HepG2 (cell line): ENCODE data around the gene CFAP210. TPM values are rescaled to one million over a fixed set of nuclear protein-coding genes. Genes with fewer than 3 reads are reported as not detected.
A peak's percentile ranks its signal among the peaks of the same experiment; 100 is the strongest.

Source experiments
- CCAR2 ChIP-seq: fragments of 200-400 bp; formaldehyde crosslinking; optimal IDR thresholded peaks from 2 replicates; pipeline ENCODE3; 2018; ENCODE audit warnings: low read depth, mild to moderate bottlenecking, low read length, moderate library complexity
- HMG20B ChIP-seq: conservative IDR thresholded peaks from 2 replicates; pipeline ENCODE4 v1.6.1; 2016; ENCODE audit warnings: missing genetic modification reagents, missing compliant biosample characterization
- HMGA1 ChIP-seq: sonication (generic); formaldehyde crosslinking; conservative IDR thresholded peaks from 2 replicates; pipeline ENCODE4 v1.4.0; 2020; ENCODE audit warnings: missing genetic modification reagents
- JDP2 ChIP-seq: sonication (generic); formaldehyde crosslinking; IDR thresholded peaks from 2 replicates; pipeline ENCODE4 v1.8.1; 2022; ENCODE audit warnings: missing genetic modification reagents, borderline replicate concordance
- KDM4B ChIP-seq: sonication (generic); formaldehyde crosslinking; IDR thresholded peaks from 2 replicates; pipeline ENCODE4 v1.4.0; 2020; ENCODE audit warnings: missing genetic modification reagents
- KLF16 ChIP-seq, 2 experiments: sonication (generic) in 1 of 2; formaldehyde crosslinking in 1 of 2; IDR thresholded peaks; 2 replicates each; pipeline versions ENCODE4 v1.6.1 to v1.8.0; 2016 to 2023; ENCODE audit warnings: missing genetic modification reagents in 2 of 2, missing compliant biosample characterization in 1 of 2
- KMT2A ChIP-seq: sonication (generic); formaldehyde crosslinking; IDR thresholded peaks from 2 replicates; pipeline ENCODE4 v1.4.0; 2020; ENCODE audit warnings: missing genetic modification reagents
- PRMT3 ChIP-seq: sonication (generic); formaldehyde crosslinking; IDR thresholded peaks from 2 replicates; pipeline ENCODE4 v1.8.1; 2022; ENCODE audit warnings: low read depth, mild to moderate bottlenecking, moderate library complexity, missing genetic modification reagents, borderline replicate concordance
- SAFB2 ChIP-seq: sonication (generic); formaldehyde crosslinking; IDR thresholded peaks from 2 replicates; pipeline ENCODE4 v1.5.1; 2020; ENCODE audit warnings: missing genetic modification reagents, low read depth, mild to moderate bottlenecking, borderline replicate concordance
- SMAD3 ChIP-seq: sonication (generic); formaldehyde crosslinking; IDR thresholded peaks from 2 replicates; pipeline ENCODE4 v1.4.0; 2020; ENCODE audit warnings: missing genetic modification reagents
- SMARCE1 ChIP-seq: fragments of 450-650 bp; IDR thresholded peaks from 2 replicates; pipeline ENCODE4 v1.6.1; 2017; ENCODE audit warnings: borderline replicate concordance
- TEAD2 ChIP-seq: sonication (generic); formaldehyde crosslinking; IDR thresholded peaks from 2 replicates; pipeline ENCODE4 v1.9.0; 2021; ENCODE audit warnings: missing genetic modification reagents
- WIZ ChIP-seq: sonication (generic); formaldehyde crosslinking; IDR thresholded peaks from 2 replicates; pipeline ENCODE4 v1.5.1; 2020; ENCODE audit warnings: mild to moderate bottlenecking, missing genetic modification reagents
- ZNF143 ChIP-seq: sonication (generic); formaldehyde crosslinking; IDR thresholded peaks from 2 replicates; pipeline ENCODE4 v1.4.0; 2020; ENCODE audit warnings: missing genetic modification reagents
- ZNF232 ChIP-seq: sonication (generic); formaldehyde crosslinking; IDR thresholded peaks from 2 replicates; pipeline ENCODE4 v1.4.0; 2020; ENCODE audit warnings: missing genetic modification reagents, borderline replicate concordance
- ZNF432 ChIP-seq: sonication (generic); formaldehyde crosslinking; IDR thresholded peaks from 2 replicates; pipeline ENCODE4 v1.5.0; 2020; ENCODE audit warnings: missing genetic modification reagents, mild to moderate bottlenecking, borderline replicate concordance
- ZNF589 ChIP-seq: sonication (generic); formaldehyde crosslinking; conservative IDR thresholded peaks from 2 replicates; pipeline ENCODE4 v1.8.0; 2022; ENCODE audit warnings: mild to moderate bottlenecking, moderate library complexity, missing genetic modification reagents
- ZNF746 ChIP-seq: sonication (generic); formaldehyde crosslinking; IDR thresholded peaks from 2 replicates; pipeline ENCODE4 v1.8.0; 2022; ENCODE audit warnings: mild to moderate bottlenecking, missing genetic modification reagents
- ZNF747 ChIP-seq: sonication (generic); formaldehyde crosslinking; IDR thresholded peaks from 2 replicates; pipeline ENCODE4 v1.8.1; 2023; ENCODE audit warnings: missing genetic modification reagents, mild to moderate bottlenecking, borderline replicate concordance
- ZNF780A ChIP-seq: sonication (generic); formaldehyde crosslinking; IDR thresholded peaks from 2 replicates; pipeline ENCODE4 v1.8.0; 2022; ENCODE audit warnings: mild to moderate bottlenecking, missing genetic modification reagents, moderate library complexity
- ZNF792 ChIP-seq: IDR thresholded peaks from 2 replicates; pipeline ENCODE4 v1.6.1; 2016
- ZNF891 ChIP-seq: sonication (generic); formaldehyde crosslinking; IDR thresholded peaks from 2 replicates; pipeline ENCODE4 v1.5.0; 2020; ENCODE audit warnings: mild to moderate bottlenecking, missing genetic modification reagents
- ZSCAN30 ChIP-seq: sonication (generic); formaldehyde crosslinking; IDR thresholded peaks from 2 replicates; pipeline ENCODE4 v1.5.0; 2020; ENCODE audit warnings: mild to moderate bottlenecking, missing genetic modification reagents
- polyA plus RNA-seq, 8 experiments: library from polyadenylated mRNA; depleted of rRNA in 3 of 8; stranded (reverse) in 7 of 8; unstranded in 1 of 8; fragments of >200 nt; fragmentation: Illumina TruSeq in 4 of 8; extraction: Trizol in 4 of 8; gene quantifications; 2 replicates each; pipeline versions ENCODE4 v1.2.1 to v1.2.3, GENCODE V29; 2011 to 2016; ENCODE audit warnings: low read depth in 4 of 8, missing spikeins in 1 of 8, mixed read lengths in 1 of 8; ENCODE audit not compliant: insufficient read depth in 1 of 8
- total RNA-seq, 5 experiments: library from RNA; depleted of rRNA; stranded (reverse); fragments of >200 nt; fragmentation: Illumina TruSeq; extraction: Trizol; gene quantifications; 2 replicates each; pipeline ENCODE4 v1.2.3, GENCODE V29; 2016; ENCODE audit warnings: low read depth in 1 of 5
- TF ChIP-seq, protein P1 (sequence below): sonication (generic); formaldehyde crosslinking; IDR thresholded peaks from 2 replicates; pipeline ENCODE4 v1.4.0; 2020; ENCODE audit warnings: mild to moderate bottlenecking, missing genetic modification reagents
- TF ChIP-seq, protein P2 (sequence below): fragments of 450-650 bp; IDR thresholded peaks from 2 replicates; pipeline ENCODE4 v1.6.1; 2017; ENCODE audit warnings: mild to moderate bottlenecking
- TF ChIP-seq, protein P3 (sequence below): IDR thresholded peaks from 2 replicates; pipeline ENCODE4 v1.6.1; 2018; ENCODE audit warnings: missing genetic modification reagents

CFAP210 gene
- total and polyA plus RNA-seq, 2 of the 13 experiments (the other 11 are each of a cell fraction or from before 2014, with no cell fraction given), result 0.18 TPM; not detected in 1

GRCh38 chr2:169716938-169717690 is 22.9 kb upstream of the CFAP210 start (continued):
- TF ChIP-seq, protein P1, sequence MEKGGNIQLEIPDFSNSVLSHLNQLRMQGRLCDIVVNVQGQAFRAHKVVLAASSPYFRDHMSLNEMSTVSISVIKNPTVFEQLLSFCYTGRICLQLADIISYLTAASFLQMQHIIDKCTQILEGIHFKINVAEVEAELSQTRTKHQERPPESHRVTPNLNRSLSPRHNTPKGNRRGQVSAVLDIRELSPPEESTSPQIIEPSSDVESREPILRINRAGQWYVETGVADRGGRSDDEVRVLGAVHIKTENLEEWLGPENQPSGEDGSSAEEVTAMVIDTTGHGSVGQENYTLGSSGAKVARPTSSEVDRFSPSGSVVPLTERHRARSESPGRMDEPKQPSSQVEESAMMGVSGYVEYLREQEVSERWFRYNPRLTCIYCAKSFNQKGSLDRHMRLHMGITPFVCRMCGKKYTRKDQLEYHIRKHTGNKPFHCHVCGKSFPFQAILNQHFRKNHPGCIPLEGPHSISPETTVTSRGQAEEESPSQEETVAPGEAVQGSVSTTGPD, result peak; percentile 91
- no peak for TF ChIP-seq ZNF780A (CRISPR knock-in tag)
- TF ChIP-seq, protein P2, sequence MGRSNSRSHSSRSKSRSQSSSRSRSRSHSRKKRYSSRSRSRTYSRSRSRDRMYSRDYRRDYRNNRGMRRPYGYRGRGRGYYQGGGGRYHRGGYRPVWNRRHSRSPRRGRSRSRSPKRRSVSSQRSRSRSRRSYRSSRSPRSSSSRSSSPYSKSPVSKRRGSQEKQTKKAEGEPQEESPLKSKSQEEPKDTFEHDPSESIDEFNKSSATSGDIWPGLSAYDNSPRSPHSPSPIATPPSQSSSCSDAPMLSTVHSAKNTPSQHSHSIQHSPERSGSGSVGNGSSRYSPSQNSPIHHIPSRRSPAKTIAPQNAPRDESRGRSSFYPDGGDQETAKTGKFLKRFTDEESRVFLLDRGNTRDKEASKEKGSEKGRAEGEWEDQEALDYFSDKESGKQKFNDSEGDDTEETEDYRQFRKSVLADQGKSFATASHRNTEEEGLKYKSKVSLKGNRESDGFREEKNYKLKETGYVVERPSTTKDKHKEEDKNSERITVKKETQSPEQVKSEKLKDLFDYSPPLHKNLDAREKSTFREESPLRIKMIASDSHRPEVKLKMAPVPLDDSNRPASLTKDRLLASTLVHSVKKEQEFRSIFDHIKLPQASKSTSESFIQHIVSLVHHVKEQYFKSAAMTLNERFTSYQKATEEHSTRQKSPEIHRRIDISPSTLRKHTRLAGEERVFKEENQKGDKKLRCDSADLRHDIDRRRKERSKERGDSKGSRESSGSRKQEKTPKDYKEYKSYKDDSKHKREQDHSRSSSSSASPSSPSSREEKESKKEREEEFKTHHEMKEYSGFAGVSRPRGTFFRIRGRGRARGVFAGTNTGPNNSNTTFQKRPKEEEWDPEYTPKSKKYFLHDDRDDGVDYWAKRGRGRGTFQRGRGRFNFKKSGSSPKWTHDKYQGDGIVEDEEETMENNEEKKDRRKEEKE, result no peak
- TF ChIP-seq WIZ (CRISPR knock-in tag), result no peak
- TF ChIP-seq KLF16 (CRISPR knock-in tag; IDR thresholded peaks at IDR 0.05), result peak in 1 of 2 experiments; percentile 63; a peak in 1 of 4 replicates
- TF ChIP-seq, protein P3, sequence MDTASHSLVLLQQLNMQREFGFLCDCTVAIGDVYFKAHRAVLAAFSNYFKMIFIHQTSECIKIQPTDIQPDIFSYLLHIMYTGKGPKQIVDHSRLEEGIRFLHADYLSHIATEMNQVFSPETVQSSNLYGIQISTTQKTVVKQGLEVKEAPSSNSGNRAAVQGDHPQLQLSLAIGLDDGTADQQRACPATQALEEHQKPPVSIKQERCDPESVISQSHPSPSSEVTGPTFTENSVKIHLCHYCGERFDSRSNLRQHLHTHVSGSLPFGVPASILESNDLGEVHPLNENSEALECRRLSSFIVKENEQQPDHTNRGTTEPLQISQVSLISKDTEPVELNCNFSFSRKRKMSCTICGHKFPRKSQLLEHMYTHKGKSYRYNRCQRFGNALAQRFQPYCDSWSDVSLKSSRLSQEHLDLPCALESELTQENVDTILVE (CRISPR knock-in tag), result no peak
- TF ChIP-seq ZNF143 (CRISPR knock-in tag), result no peak
- TF ChIP-seq KMT2A (CRISPR knock-in tag), result peak; percentile 31; the same call in 1 of the 2 replicates
- no peak for TF ChIP-seq ZSCAN30 (CRISPR knock-in tag)
- no peak for TF ChIP-seq ZNF747 (CRISPR knock-in tag)
- TF ChIP-seq HMG20B, result no peak
- TF ChIP-seq ZNF432, result no peak
- 0 out of 2 replicates have a peak, but pooled peaks have one; percentile 28 for TF ChIP-seq ZNF792 (CRISPR knock-in tag)
- no peak for TF ChIP-seq JDP2 (CRISPR knock-in tag)
- TF ChIP-seq ZNF891 (CRISPR knock-in tag), result no peak
- TF ChIP-seq HMGA1 (CRISPR knock-in tag), result no peak
- TF ChIP-seq ZNF746 (CRISPR knock-in tag), result no peak
- TF ChIP-seq KDM4B (CRISPR knock-in tag), result no peak
- no peak for TF ChIP-seq ZNF232 (CRISPR knock-in tag)
- no peak for TF ChIP-seq CCAR2
- TF ChIP-seq SAFB2, result peak; percentile 43; the same call in 1 of the 2 replicates
- TF ChIP-seq ZNF589 (CRISPR knock-in tag), result no peak
- no peak for TF ChIP-seq PRMT3 (CRISPR knock-in tag)
- peak; percentile 66; the same call in 1 of the 2 replicates for TF ChIP-seq SMAD3
- no peak for TF ChIP-seq SMARCE1
- no peak for TF ChIP-seq TEAD2
